GM23248 (cell line): ENCODE results near the gene VAMP1.
"Not testable (repeated sequence)": the region's sequence is repeated elsewhere in the genome, so short reads cannot be mapped to it uniquely, and the experiment has no call there.

Experiments
- EZH2 ChIP-seq: fragments of 200-600 bp; sonication (generic); IDR thresholded peaks from 2 replicates; pipeline ENCODE4 v1.6.1; 2018; ENCODE audit warnings: antibody characterized with exemption, mild to moderate bottlenecking; ENCODE audit not compliant: insufficient read depth, poor library complexity, severe bottlenecking
- EZH2phosphoT487 ChIP-seq: fragments of 200-600 bp; sonication (generic); IDR thresholded peaks from 2 replicates; pipeline ENCODE4 v1.6.1; 2018; ENCODE audit warnings: antibody characterized with exemption, moderate library complexity, mild to moderate bottlenecking, low read depth; ENCODE audit not compliant: insufficient read depth

- TF ChIP-seq EZH2phosphoT487, EZH2: not testable (repeated sequence)
Measured at GRCh38 chr12:6490673-6491072, 20.2 kb upstream of the VAMP1 start.
